ENCODE results near the gene IFNK. TPM values are rescaled to one million over a fixed set of nuclear protein-coding genes. Genes with fewer than 3 reads are reported as not detected.

Gene IFNK
- total RNA-seq, 1 experiment from 2014 or later: not detected

DNA sequence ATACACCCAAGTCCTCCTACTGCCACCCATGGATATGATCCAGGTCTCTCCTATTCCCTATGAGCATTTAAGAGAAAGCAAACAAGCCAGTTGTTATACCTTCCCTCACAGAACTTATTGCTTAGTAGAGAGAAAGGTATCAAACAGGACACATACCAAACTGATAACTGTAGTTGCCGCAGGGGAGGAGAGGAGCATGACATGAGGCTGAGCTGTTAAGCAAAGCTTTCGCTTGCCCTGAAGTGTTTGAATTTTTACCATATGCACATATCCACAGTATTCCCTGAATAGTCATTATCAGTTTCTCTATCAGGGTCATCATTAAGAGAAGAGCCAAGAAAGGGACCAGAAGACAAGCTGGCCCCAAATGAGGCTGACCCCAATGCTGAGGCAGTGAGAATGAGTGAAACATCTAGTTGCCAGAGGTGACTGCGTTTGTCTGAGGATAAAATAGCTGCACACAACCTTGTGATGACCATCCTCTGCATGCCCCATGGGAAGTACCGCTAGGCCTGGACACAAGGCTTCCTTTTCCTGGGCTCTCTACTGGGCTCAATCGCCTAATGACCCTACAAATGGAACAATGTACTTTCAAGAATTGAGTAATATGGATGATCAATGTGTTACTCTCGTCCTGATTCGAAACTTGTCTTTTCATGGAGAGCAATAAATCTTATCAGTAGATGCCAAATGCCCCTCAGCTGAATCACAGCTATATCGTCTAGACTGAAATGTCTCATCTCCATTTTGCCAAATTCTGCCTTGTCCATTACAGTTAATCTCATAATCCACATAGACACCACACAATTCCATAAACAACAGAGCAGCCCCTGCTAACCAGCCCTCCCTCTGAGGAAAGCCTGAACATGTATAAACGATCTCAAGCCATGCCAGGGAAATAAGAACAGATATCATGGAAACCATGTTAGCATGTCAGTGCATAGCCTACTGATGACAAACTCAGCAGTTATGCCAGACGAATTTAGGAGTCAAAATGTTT lies 4.3 kb upstream of the IFNK start:
- no TSS peak for BruUV-seq (replicated peaks)
- H3K27me3 ChIP-seq (ENCODE audit: low read length): no peaks in the 10 kb centered on the region
- H3K9me2 ChIP-seq (replicated peaks; ENCODE audit: low read length): no peaks in the 10 kb centered on the region
- TF ChIP-seq, protein P1, sequence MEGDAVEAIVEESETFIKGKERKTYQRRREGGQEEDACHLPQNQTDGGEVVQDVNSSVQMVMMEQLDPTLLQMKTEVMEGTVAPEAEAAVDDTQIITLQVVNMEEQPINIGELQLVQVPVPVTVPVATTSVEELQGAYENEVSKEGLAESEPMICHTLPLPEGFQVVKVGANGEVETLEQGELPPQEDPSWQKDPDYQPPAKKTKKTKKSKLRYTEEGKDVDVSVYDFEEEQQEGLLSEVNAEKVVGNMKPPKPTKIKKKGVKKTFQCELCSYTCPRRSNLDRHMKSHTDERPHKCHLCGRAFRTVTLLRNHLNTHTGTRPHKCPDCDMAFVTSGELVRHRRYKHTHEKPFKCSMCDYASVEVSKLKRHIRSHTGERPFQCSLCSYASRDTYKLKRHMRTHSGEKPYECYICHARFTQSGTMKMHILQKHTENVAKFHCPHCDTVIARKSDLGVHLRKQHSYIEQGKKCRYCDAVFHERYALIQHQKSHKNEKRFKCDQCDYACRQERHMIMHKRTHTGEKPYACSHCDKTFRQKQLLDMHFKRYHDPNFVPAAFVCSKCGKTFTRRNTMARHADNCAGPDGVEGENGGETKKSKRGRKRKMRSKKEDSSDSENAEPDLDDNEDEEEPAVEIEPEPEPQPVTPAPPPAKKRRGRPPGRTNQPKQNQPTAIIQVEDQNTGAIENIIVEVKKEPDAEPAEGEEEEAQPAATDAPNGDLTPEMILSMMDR (conservative IDR thresholded peaks at IDR 0.05; ENCODE audit: low read depth, low read length): no peak
- TF ChIP-seq EZH2 (IDR thresholded peaks at IDR 0.05; ENCODE audit: low read length, unreplicated experiment) (no peak), EZH2phosphoT487 (IDR thresholded peaks at IDR 0.05; ENCODE audit: borderline replicate concordance, low read length) (no peak)
- no peak overlapping the region for H2AFZ ChIP-seq (ENCODE audit: low read length)
- H3K79me2 ChIP-seq (ENCODE audit: low read length): peaks cover 5% of the 10 kb centered on the region; the same call in 1 of the 2 replicates
- peak overlapping the region; percentile 50 for H3K4me2 ChIP-seq (ENCODE audit: low read length)
- ATAC-seq (peak; percentile 91), DNase-seq (peak; percentile 76)
- no peaks in the 10 kb centered on the region for H3F3A ChIP-seq (ENCODE audit: low read length, unreplicated experiment)
- H3K9ac ChIP-seq (ENCODE audit: low read length): no peak overlapping the region
- H3K4me1 ChIP-seq (ENCODE audit: insufficient read depth, low read length): peaks cover 25% of the 10 kb centered on the region
- ChIA-PET POLR2A (ENCODE audit: unreplicated experiment) (no interaction called here), CTCF (interaction anchor here (0.5 kb wide), 1 partner anchor 30 kb away, joined by 5 read pairs; no protein-coding TSS in a partner anchor)
- intact Hi-C loops (cut with micrococcal nuclease): no loop called here
- H3K4me3 ChIP-seq (ENCODE audit: low read length): no peak overlapping the region
- no peaks in the 10 kb centered on the region for H3K36me3 ChIP-seq (ENCODE audit: low read depth, low read length)
- no peaks in the 10 kb centered on the region for H3K9me3 ChIP-seq (ENCODE audit: low read length)
- no peaks in the 10 kb centered on the region for H4K20me1 ChIP-seq (ENCODE audit: low read length)
- peak overlapping the region; percentile 70 for H3K27ac ChIP-seq (ENCODE audit: low read length)

DNA sequence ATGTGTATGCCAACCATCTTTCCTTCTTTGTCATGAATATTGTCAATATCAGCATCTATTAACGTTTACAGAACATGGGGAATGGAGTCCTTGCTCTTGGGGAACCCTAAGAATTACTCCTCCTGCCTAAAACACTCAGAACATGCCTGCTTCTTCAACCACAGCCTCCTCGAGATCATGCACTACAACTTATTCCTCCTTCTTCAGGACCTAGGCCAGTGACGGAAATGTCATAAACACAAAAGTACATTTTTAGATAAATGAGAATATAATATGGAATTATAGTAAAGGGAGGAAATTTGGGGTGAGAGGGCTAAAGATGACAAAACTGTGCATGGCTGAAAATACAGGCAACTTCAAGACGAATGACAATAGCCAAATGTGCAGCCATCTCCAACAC lies 3.1 kb upstream of the IFNK start:
- Histone ChIP-seq H3K4me3 (ENCODE audit: low read length) (no peak overlapping the region), H3K9ac (ENCODE audit: low read length) (no peak overlapping the region), H3K27me3 (ENCODE audit: low read length) (no peaks in the 10 kb centered on the region), H3K4me2 (ENCODE audit: low read length) (no peak overlapping the region), H4K20me1 (ENCODE audit: low read length) (no peaks in the 10 kb centered on the region), H3K27ac (ENCODE audit: low read length) (no peak overlapping the region), H2AFZ (ENCODE audit: low read length) (no peak overlapping the region), H3K4me1 (ENCODE audit: insufficient read depth, low read length) (peaks cover 25% of the 10 kb centered on the region), H3K79me2 (ENCODE audit: low read length) (peaks cover 5% of the 10 kb centered on the region; the same call in 1 of the 2 replicates), H3K36me3 (ENCODE audit: low read depth, low read length) (no peaks in the 10 kb centered on the region), H3K9me3 (ENCODE audit: low read length) (no peaks in the 10 kb centered on the region), H3K9me2 (replicated peaks; ENCODE audit: low read length) (no peaks in the 10 kb centered on the region), H3F3A (ENCODE audit: low read length, unreplicated experiment) (no peaks in the 10 kb centered on the region)
- intact Hi-C loops (cut with micrococcal nuclease): no loop called here
- TF ChIP-seq, protein P1 (conservative IDR thresholded peaks at IDR 0.05; ENCODE audit: low read depth, low read length): no peak
- TF ChIP-seq EZH2phosphoT487 (IDR thresholded peaks at IDR 0.05; ENCODE audit: borderline replicate concordance, low read length): no peak
- no peak for TF ChIP-seq EZH2 (IDR thresholded peaks at IDR 0.05; ENCODE audit: low read length, unreplicated experiment)
- ATAC-seq (no peak), DNase-seq (no peak)
- POLR2A ChIA-PET (ENCODE audit: unreplicated experiment): no interaction called here
- BruUV-seq (replicated peaks): no TSS peak
- CTCF ChIA-PET: no interaction called here

GRCh38 chr9:27523141-27523540 lies 949 bp upstream of the IFNK start:
- no peaks in the 10 kb centered on the region for H3K27me3 ChIP-seq (ENCODE audit: low read length)
- no peak overlapping the region for H3K27ac ChIP-seq (ENCODE audit: low read length)
- intact Hi-C loops (cut with micrococcal nuclease): no loop called here
- TF ChIP-seq EZH2 (IDR thresholded peaks at IDR 0.05; ENCODE audit: low read length, unreplicated experiment): no peak
- TF ChIP-seq EZH2phosphoT487 (IDR thresholded peaks at IDR 0.05; ENCODE audit: borderline replicate concordance, low read length): no peak
- TF ChIP-seq, protein P1 (conservative IDR thresholded peaks at IDR 0.05; ENCODE audit: low read depth, low read length): no peak
- BruUV-seq (replicated peaks): no TSS peak
- H3K9me2 ChIP-seq (replicated peaks; ENCODE audit: low read length): no peaks in the 10 kb centered on the region
- ChIA-PET CTCF (interaction anchor here (0.5 kb wide), 1 partner anchor 34 kb away, joined by 4 read pairs; no protein-coding TSS in a partner anchor), POLR2A (ENCODE audit: unreplicated experiment) (no interaction called here)
- ATAC-seq (no peak), DNase-seq (no peak)
- peaks cover 3% of the 10 kb centered on the region; the same call in 1 of the 2 replicates for H3K79me2 ChIP-seq (ENCODE audit: low read length)
- H3K9ac ChIP-seq (ENCODE audit: low read length): no peak overlapping the region
- H3K4me2 ChIP-seq (ENCODE audit: low read length): no peak overlapping the region
- H3F3A ChIP-seq (ENCODE audit: low read length, unreplicated experiment): no peaks in the 10 kb centered on the region
- no peaks in the 10 kb centered on the region for H3K36me3 ChIP-seq (ENCODE audit: low read depth, low read length)
- H3K9me3 ChIP-seq (ENCODE audit: low read length): no peaks in the 10 kb centered on the region
- H3K4me1 ChIP-seq (ENCODE audit: insufficient read depth, low read length): peaks cover 31% of the 10 kb centered on the region
- H4K20me1 ChIP-seq (ENCODE audit: low read length): no peaks in the 10 kb centered on the region
- H2AFZ ChIP-seq (ENCODE audit: low read length): no peak overlapping the region
- H3K4me3 ChIP-seq (ENCODE audit: low read length): no peak overlapping the region

Data from PC-3 (cell line).